ENCODE measurements around the gene DYDC2.

DNA sequence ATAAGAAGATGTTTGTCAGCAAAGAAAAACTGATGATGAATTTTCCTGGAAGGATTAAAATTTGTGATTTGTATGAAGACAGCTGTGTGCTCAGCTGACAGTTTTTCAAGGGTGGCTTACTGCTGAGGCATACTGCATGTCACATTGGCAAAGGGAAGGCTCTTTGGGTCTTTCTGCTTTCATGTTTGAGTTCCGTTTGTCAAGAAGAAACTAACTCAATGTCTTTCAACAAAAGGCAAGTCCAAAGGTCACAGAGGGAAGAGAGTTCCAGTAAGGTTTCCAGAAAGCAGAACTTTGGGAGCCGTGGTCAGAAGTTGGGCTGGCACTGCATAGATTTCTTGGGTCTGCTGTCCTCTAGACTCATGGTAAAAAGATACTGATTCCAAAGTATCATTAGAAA, 16.9 kb downstream of the DYDC2 start:
- TF ChIP-seq EZH2 (IDR thresholded peaks at IDR 0.05; ENCODE audit: insufficient read depth, poor library complexity, severe bottlenecking) (no peak), EZH2phosphoT487 (IDR thresholded peaks at IDR 0.05; ENCODE audit: insufficient read depth, low read depth) (no peak)
